Stimulated activated CD8-positive, alpha-beta memory T cell treated with anti-CD3 and anti-CD28 coated beads, Interleukin-7, amount 100 ng/mL, for 4 hours (primary cell): ENCODE data around the gene STAT1.
"Not testable (repeated sequence)": the region's sequence is repeated elsewhere in the genome, so short reads cannot be mapped to it uniquely, and the experiment has no call there.

Source experiments
- DNase-seq, 2 donors: peaks; one replicate each; pipeline ENCODE4 v3.0.0-alpha.2; 2020; ENCODE audit warnings: low read depth in 2 of 2

The STAT1 gene

GRCh38 chr2:190981733-190982132 is 32.2 kb downstream of the STAT1 start:
- DNase-seq = no peak

GRCh38 chr2:190981333-190981732 is 32.6 kb downstream of the STAT1 start:
- no peak for DNase-seq

- DNase-seq = no peak
These were observed 33.3 kb downstream of the STAT1 start for GRCh38 chr2:190980630-190981209.

- no peak for DNase-seq
These were observed 33.9 kb downstream of the STAT1 start for GRCh38 chr2:190979906-190980629.

GRCh38 chr2:190978389-190979053 is 35.5 kb downstream of the STAT1 start:
- DNase-seq = no peak

GRCh38 chr2:190977505-190977904 is 36.5 kb downstream of the STAT1 start:
- no peak for DNase-seq

- DNase-seq = no peak
These were observed 37.5 kb downstream of the STAT1 start for GRCh38 chr2:190976521-190976920.

GRCh38 chr2:190974629-190975361 is 39.2 kb downstream of the STAT1 start:
- DNase-seq = no peak

GRCh38 chr2:190973726-190974628 is 40.0 kb downstream of the STAT1 start:
- DNase-seq = no peak

GRCh38 chr2:190973262-190973661 is 40.7 kb downstream of the STAT1 start:
- DNase-seq = no peak

- DNase-seq = no peak
These were observed 41.1 kb downstream of the STAT1 start for GRCh38 chr2:190972846-190973245.

GRCh38 chr2:190972213-190972612 is 41.8 kb downstream of the STAT1 start:
- no peak for DNase-seq

GRCh38 chr2:190970873-190971506 is 43.0 kb downstream of the STAT1 start:
- no peak for DNase-seq

- no peak for DNase-seq
These were observed 43.8 kb downstream of the STAT1 start for GRCh38 chr2:190970160-190970559.

GRCh38 chr2:190968522-190968921 is 45.4 kb downstream of the STAT1 start:
- no peak for DNase-seq

GRCh38 chr2:190965580-190966222 is 48.3 kb downstream of the STAT1 start:
- DNase-seq = no peak

- DNase-seq = no peak
These were observed 49.7 kb downstream of the STAT1 start for GRCh38 chr2:190964170-190964795.

GRCh38 chr2:190963088-190963487 is 50.9 kb downstream of the STAT1 start:
- DNase-seq = no peak

GRCh38 chr2:190961918-190962487 is 52.0 kb downstream of the STAT1 start:
- no peak for DNase-seq

- not testable (repeated sequence) for DNase-seq
These were observed 52.9 kb downstream of the STAT1 start for GRCh38 chr2:190961117-190961516.
